ENCODE results near the gene ARFGAP3.

Gene ARFGAP3

GRCh38 chr22:42887523-42888507 lies 30.7 kb upstream of the ARFGAP3 start:
- Histone ChIP-seq H3K36me3 (peaks cover 48% of the 10 kb centered on the region), H3K4me3 (ENCODE audit: low read depth, low read length) (no peak overlapping the region), H3K9me3 (ENCODE audit: severe bottlenecking) (no peaks in the 10 kb centered on the region), H3K27ac (no peak overlapping the region), H3K27me3 (ENCODE audit: insufficient read depth, low read depth, severe bottlenecking) (no peaks in the 10 kb centered on the region)
- DNase-seq: no peak
- TF ChIP-seq CTCF (IDR thresholded peaks at IDR 0.05; ENCODE audit: low read depth, low read length): no peak

- peaks cover 53% of the 10 kb centered on the region for H3K36me3 ChIP-seq
- H3K9me3 ChIP-seq (ENCODE audit: severe bottlenecking): no peaks in the 10 kb centered on the region
- TF ChIP-seq CTCF (IDR thresholded peaks at IDR 0.05; ENCODE audit: low read depth, low read length): no peak
- H3K27ac ChIP-seq: no peak overlapping the region
- no peak overlapping the region for H3K4me3 ChIP-seq (ENCODE audit: low read depth, low read length)
- no peak for DNase-seq
- H3K27me3 ChIP-seq (ENCODE audit: insufficient read depth, low read depth, severe bottlenecking): no peaks in the 10 kb centered on the region
Observed at GRCh38 chr22:42887120-42887519, 30.0 kb upstream of the ARFGAP3 start.

- Histone ChIP-seq H3K9me3 (ENCODE audit: severe bottlenecking) (no peaks in the 10 kb centered on the region), H3K36me3 (peaks cover 56% of the 10 kb centered on the region), H3K27ac (no peak overlapping the region), H3K4me3 (ENCODE audit: low read depth, low read length) (no peak overlapping the region), H3K27me3 (ENCODE audit: insufficient read depth, low read depth, severe bottlenecking) (no peaks in the 10 kb centered on the region)
- no peak for TF ChIP-seq CTCF (IDR thresholded peaks at IDR 0.05; ENCODE audit: low read depth, low read length)
- DNase-seq: no peak
Observed at GRCh38 chr22:42885446-42885845, 28.4 kb upstream of the ARFGAP3 start.

DNA sequence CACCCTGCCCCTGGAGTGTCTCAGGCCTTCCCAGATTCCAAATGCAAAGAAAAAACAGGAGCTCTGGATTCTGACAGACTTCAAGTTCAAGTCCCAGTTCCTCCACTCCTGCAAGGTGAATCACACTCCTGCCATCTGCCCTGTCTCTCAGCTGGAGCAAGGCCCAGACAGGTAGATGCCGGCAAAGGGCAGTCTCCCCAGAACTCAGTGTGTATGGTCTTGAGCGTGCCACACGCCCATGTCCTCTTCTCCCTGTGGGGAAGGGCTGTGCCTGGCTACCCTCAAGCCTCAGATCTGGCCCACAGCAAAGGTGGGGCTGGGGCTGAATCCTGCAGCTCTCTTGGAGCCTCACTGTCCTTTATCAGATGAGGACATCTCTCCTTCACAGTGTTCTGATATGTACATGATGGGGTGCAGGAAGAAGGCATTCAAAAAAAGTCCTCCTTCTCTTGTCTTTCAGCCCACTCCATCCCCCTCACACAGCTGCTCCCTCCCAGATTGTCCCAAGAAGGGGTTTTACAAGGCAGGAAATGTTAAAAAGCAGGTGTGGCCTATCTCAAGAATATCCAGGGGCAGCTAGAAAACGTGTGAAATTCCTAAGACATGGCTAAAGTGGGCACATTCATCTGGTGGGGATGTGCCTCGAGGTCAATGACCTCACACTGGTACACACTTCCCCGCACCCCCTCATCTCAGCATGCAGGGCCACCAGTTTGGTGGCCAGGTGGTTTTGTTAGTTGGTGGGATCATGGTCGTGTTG lies 27.7 kb upstream of the ARFGAP3 start:
- TF ChIP-seq CTCF (IDR thresholded peaks at IDR 0.05; ENCODE audit: low read depth, low read length): no peak
- no peak overlapping the region for H3K27ac ChIP-seq
- H3K4me3 ChIP-seq (ENCODE audit: low read depth, low read length): no peak overlapping the region
- no peak for DNase-seq
- H3K36me3 ChIP-seq: peaks cover 60% of the 10 kb centered on the region
- no peaks in the 10 kb centered on the region for H3K27me3 ChIP-seq (ENCODE audit: insufficient read depth, low read depth, severe bottlenecking)
- H3K9me3 ChIP-seq (ENCODE audit: severe bottlenecking): no peaks in the 10 kb centered on the region

DNA sequence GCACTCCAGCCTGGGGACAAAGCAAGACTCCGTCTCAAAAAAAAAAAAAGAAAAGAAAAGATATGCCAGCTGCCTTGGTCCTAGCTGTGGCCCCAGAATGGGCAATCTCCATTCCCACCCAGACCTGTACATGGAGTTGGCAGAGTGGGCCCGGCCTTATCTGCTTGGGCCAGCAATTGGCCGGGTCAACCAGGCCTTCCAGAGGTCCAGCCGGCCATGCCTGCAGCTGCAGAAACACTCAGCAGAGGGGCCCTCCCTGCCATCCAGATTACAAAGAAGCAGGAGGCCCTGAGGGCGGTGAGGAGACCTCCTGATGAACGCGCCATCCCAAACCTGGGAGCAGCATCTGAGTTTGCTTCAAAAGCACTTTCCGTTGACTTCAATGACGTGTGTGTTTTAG lies 26.9 kb upstream of the ARFGAP3 start:
- peaks cover 59% of the 10 kb centered on the region for H3K36me3 ChIP-seq
- no peak overlapping the region for H3K27ac ChIP-seq

More for the DNA sequence above, 26.9 kb upstream of the ARFGAP3 start:
- DNase-seq: no peak
- H3K27me3 ChIP-seq (ENCODE audit: insufficient read depth, low read depth, severe bottlenecking): no peaks in the 10 kb centered on the region
- no peak for TF ChIP-seq CTCF (IDR thresholded peaks at IDR 0.05; ENCODE audit: low read depth, low read length)
- no peaks in the 10 kb centered on the region for H3K9me3 ChIP-seq (ENCODE audit: severe bottlenecking)
- no peak overlapping the region for H3K4me3 ChIP-seq (ENCODE audit: low read depth, low read length)

Data from WERI-Rb-1 (cell line).